ENCODE data around the gene PTPRK.
"Not testable (repeated sequence)": the region's sequence is repeated elsewhere in the genome, so short reads cannot be mapped to it uniquely, and the experiment has no call there.

PTPRK gene

DNA sequence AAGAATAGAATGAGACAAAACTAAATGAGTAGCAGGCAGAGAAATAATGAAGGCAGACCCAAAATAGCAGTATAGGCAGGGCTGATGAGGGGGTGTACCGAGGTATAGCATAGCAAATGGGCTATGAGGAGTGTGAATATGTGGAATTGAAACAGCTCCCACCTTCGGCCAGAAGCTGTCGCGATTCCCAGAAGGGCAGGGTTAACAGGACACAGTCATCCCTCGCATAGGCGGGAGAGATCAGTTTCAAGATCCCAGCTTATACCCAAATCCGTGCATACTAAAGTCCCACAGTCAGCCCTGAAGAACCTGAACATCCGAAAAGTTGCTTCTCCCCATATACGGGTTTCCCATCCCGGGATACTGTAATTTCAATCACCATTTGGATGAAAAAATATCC, 82.7 kb downstream of the PTPRK start:
- Histone ChIP-seq H3K27me3 (ENCODE audit: control insufficient read depth in 3 of 3, insufficient read depth in 3 of 3, low read depth in 1 of 3, low read length in 3 of 3) (no peaks in the 10 kb centered on the region), H3K23ac (ENCODE audit: low read depth, low read length, poor library complexity) (no peak overlapping the region), H3K27ac (replicated peaks; ENCODE audit: low read length) (no peak overlapping the region), H3K14ac (ENCODE audit: low read length) (no peak overlapping the region), H3K36me3 (replicated peaks in 1 of 2; ENCODE audit: control insufficient read depth in 2 of 2, insufficient read depth in 2 of 2, low read length in 2 of 2) (no peaks in the 10 kb centered on the region), H4K8ac (ENCODE audit: low read depth, low read length) (no peak overlapping the region), H3K9me3 (replicated peaks in 1 of 2; ENCODE audit: control insufficient read depth in 2 of 2, insufficient read depth in 1 of 2, low read depth in 1 of 2, low read length in 2 of 2) (no peaks in the 10 kb centered on the region), H2BK5ac (ENCODE audit: low read length) (no peak overlapping the region), H2AFZ (ENCODE audit: low read length) (no peak overlapping the region), H3K4me3 (ENCODE audit: low read length in 2 of 2) (no peak overlapping the region), H3K4me1 (ENCODE audit: control insufficient read depth in 2 of 2, insufficient read depth in 1 of 2, low read depth in 1 of 2, low read length in 2 of 2) (peaks cover 0 to 2% of the 10 kb centered on the region in 2 donors), H2BK12ac (ENCODE audit: low read length) (no peak overlapping the region), H3K9ac (ENCODE audit: low read depth, low read length, poor library complexity) (no peak overlapping the region), H4K91ac (ENCODE audit: low read depth, low read length, poor library complexity) (no peak overlapping the region), H2AK5ac (ENCODE audit: low read depth, low read length) (no peak overlapping the region), H2BK15ac (ENCODE audit: low read length) (no peak overlapping the region), H3K79me1 (ENCODE audit: low read depth, low read length) (no peaks in the 10 kb centered on the region), H3K4ac (ENCODE audit: low read length) (no peak overlapping the region), H2BK120ac (ENCODE audit: low read depth, low read length) (no peak overlapping the region), H3K4me2 (ENCODE audit: insufficient read depth, low read length, poor library complexity, severe bottlenecking) (no peak overlapping the region), H3K18ac (ENCODE audit: low read length) (no peak overlapping the region)
- DNase-seq (ENCODE audit: low spot score): no peak
- no CpG with 5 or more reads among the region's 10 CpGs for whole genome bisulfite sequencing, 2 donors (ENCODE audit: extremely low coverage in 2 of 2, insufficient read length in 2 of 2, insufficient replicate concordance in 1 of 2)

- not testable (repeated sequence) for H3K4me1 ChIP-seq (ENCODE audit: control insufficient read depth in 2 of 2, insufficient read depth in 1 of 2, low read depth in 1 of 2, low read length in 2 of 2); H2BK12ac ChIP-seq (ENCODE audit: low read length); H3K36me3 ChIP-seq (replicated peaks in 1 of 2; ENCODE audit: control insufficient read depth in 2 of 2, insufficient read depth in 2 of 2, low read length in 2 of 2); H2BK120ac ChIP-seq (ENCODE audit: low read depth, low read length); H3K23ac ChIP-seq (ENCODE audit: low read depth, low read length, poor library complexity); H3K79me1 ChIP-seq (ENCODE audit: low read depth, low read length); H3K4ac ChIP-seq (ENCODE audit: low read length); H3K9me3 ChIP-seq (replicated peaks in 1 of 2; ENCODE audit: control insufficient read depth in 2 of 2, insufficient read depth in 1 of 2, low read depth in 1 of 2, low read length in 2 of 2); H3K4me2 ChIP-seq (ENCODE audit: insufficient read depth, low read length, poor library complexity, severe bottlenecking); H3K14ac ChIP-seq (ENCODE audit: low read length); H3K18ac ChIP-seq (ENCODE audit: low read length); H3K27me3 ChIP-seq (ENCODE audit: control insufficient read depth in 3 of 3, insufficient read depth in 3 of 3, low read depth in 1 of 3, low read length in 3 of 3); H3K9ac ChIP-seq (ENCODE audit: low read depth, low read length, poor library complexity); H3K27ac ChIP-seq (replicated peaks; ENCODE audit: low read length); H2AFZ ChIP-seq (ENCODE audit: low read length); H4K8ac ChIP-seq (ENCODE audit: low read depth, low read length); H4K91ac ChIP-seq (ENCODE audit: low read depth, low read length, poor library complexity); H3K4me3 ChIP-seq (ENCODE audit: low read length in 2 of 2); H2BK15ac ChIP-seq (ENCODE audit: low read length); DNase-seq (ENCODE audit: low spot score); H2BK5ac ChIP-seq (ENCODE audit: low read length); H2AK5ac ChIP-seq (ENCODE audit: low read depth, low read length)
- no CpG with 5 or more reads among the region's 1 CpG for WGBS, 2 donors (ENCODE audit: extremely low coverage in 2 of 2, insufficient read length in 2 of 2, insufficient replicate concordance in 1 of 2)
Observed at GRCh38 chr6:128434752-128435151, 85.6 kb downstream of the PTPRK start.

DNA sequence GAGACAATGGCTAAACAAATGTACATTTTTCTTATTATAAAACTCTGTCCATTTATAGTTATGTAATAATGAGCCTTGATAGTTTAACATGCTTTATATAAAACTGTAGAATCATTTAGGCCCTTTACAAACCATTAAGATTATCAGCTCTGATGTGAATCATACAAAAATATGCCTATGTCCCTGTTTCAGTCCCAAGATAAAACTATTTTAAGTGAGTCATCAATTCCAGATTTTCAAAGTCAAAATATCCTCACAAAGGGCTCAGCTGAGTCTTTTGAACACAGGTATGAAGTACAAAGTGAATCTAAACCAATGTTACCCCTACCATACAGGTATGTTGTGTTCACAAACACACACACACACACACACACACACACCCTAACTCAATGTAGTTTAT, 88.0 kb downstream of the PTPRK start:
- no peak for DNase-seq (ENCODE audit: low spot score)
- Histone ChIP-seq H3K14ac (ENCODE audit: low read length) (no peak overlapping the region), H2BK15ac (ENCODE audit: low read length) (no peak overlapping the region), H4K8ac (ENCODE audit: low read depth, low read length) (no peak overlapping the region), H3K23ac (ENCODE audit: low read depth, low read length, poor library complexity) (no peak overlapping the region), H3K9ac (ENCODE audit: low read depth, low read length, poor library complexity) (no peak overlapping the region), H3K9me3 (replicated peaks in 1 of 2; ENCODE audit: control insufficient read depth in 2 of 2, insufficient read depth in 1 of 2, low read depth in 1 of 2, low read length in 2 of 2) (peaks cover 0 to 1% of the 10 kb centered on the region in 2 donors), H3K36me3 (replicated peaks in 1 of 2; ENCODE audit: control insufficient read depth in 2 of 2, insufficient read depth in 2 of 2, low read length in 2 of 2) (no peaks in the 10 kb centered on the region), H3K79me1 (ENCODE audit: low read depth, low read length) (peaks cover 1% of the 10 kb centered on the region), H3K4ac (ENCODE audit: low read length) (no peak overlapping the region), H3K4me3 (ENCODE audit: low read length in 2 of 2) (no peak overlapping the region), H2AFZ (ENCODE audit: low read length) (no peak overlapping the region), H3K4me1 (ENCODE audit: control insufficient read depth in 2 of 2, insufficient read depth in 1 of 2, low read depth in 1 of 2, low read length in 2 of 2) (no peaks in the 10 kb centered on the region), H2AK5ac (ENCODE audit: low read depth, low read length) (no peak overlapping the region), H3K27ac (replicated peaks; ENCODE audit: low read length) (no peak overlapping the region), H4K91ac (ENCODE audit: low read depth, low read length, poor library complexity) (no peak overlapping the region), H2BK12ac (ENCODE audit: low read length) (no peak overlapping the region), H3K4me2 (ENCODE audit: insufficient read depth, low read length, poor library complexity, severe bottlenecking) (no peak overlapping the region), H3K27me3 (ENCODE audit: control insufficient read depth in 3 of 3, insufficient read depth in 3 of 3, low read depth in 1 of 3, low read length in 3 of 3) (no peaks in the 10 kb centered on the region), H2BK5ac (ENCODE audit: low read length) (no peak overlapping the region), H3K18ac (ENCODE audit: low read length) (no peak overlapping the region), H2BK120ac (ENCODE audit: low read depth, low read length) (no peak overlapping the region)

DNA sequence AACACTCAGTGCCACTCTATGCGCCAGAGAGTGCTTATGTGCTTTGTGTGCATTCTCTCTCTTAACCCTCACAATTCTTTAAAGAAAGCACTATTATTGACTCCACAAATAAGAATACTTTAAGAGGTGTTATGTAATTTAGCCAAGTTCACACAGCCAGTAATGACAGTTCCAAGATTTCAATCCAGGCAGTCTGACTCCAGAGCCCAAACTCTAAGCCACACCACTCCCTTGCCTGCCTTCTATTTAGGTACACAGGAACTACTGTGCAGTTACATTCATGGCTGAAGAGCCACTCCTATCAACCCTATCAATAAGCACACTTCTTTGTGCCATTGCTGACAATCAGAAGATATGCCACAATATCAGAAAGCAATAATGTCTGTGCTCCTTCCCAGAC, 93.3 kb downstream of the PTPRK start:
- H2BK15ac ChIP-seq (ENCODE audit: low read length): no peak overlapping the region
- no peak overlapping the region for H2AK5ac ChIP-seq (ENCODE audit: low read depth, low read length)
- H2BK120ac ChIP-seq (ENCODE audit: low read depth, low read length): no peak overlapping the region
- H3K27ac ChIP-seq (replicated peaks; ENCODE audit: low read length): no peak overlapping the region
- DNase-seq (ENCODE audit: low spot score): no peak
- H3K36me3 ChIP-seq (replicated peaks in 1 of 2; ENCODE audit: control insufficient read depth in 2 of 2, insufficient read depth in 2 of 2, low read length in 2 of 2): no peaks in the 10 kb centered on the region
- no peak overlapping the region for H3K4me3 ChIP-seq (ENCODE audit: low read length in 2 of 2)
- H3K27me3 ChIP-seq (ENCODE audit: control insufficient read depth in 3 of 3, insufficient read depth in 3 of 3, low read depth in 1 of 3, low read length in 3 of 3): no peaks in the 10 kb centered on the region
- no peak overlapping the region for H3K14ac ChIP-seq (ENCODE audit: low read length)
- H3K4me2 ChIP-seq (ENCODE audit: insufficient read depth, low read length, poor library complexity, severe bottlenecking): no peak overlapping the region
- no peak overlapping the region for H4K8ac ChIP-seq (ENCODE audit: low read depth, low read length)
- peaks cover 0 to 3% of the 10 kb centered on the region in 2 donors for H3K4me1 ChIP-seq (ENCODE audit: control insufficient read depth in 2 of 2, insufficient read depth in 1 of 2, low read depth in 1 of 2, low read length in 2 of 2)
- no peak overlapping the region for H3K18ac ChIP-seq (ENCODE audit: low read length)
- no CpG with 5 or more reads among the region's 1 CpG for WGBS, 2 donors (ENCODE audit: extremely low coverage in 2 of 2, insufficient read length in 2 of 2, insufficient replicate concordance in 1 of 2)
- H2BK12ac ChIP-seq (ENCODE audit: low read length): no peak overlapping the region
- no peak overlapping the region for H2AFZ ChIP-seq (ENCODE audit: low read length)
- H3K79me1 ChIP-seq (ENCODE audit: low read depth, low read length): peaks cover 3% of the 10 kb centered on the region
- no peak overlapping the region for H2BK5ac ChIP-seq (ENCODE audit: low read length)
- H3K9ac ChIP-seq (ENCODE audit: low read depth, low read length, poor library complexity): no peak overlapping the region
- peaks cover 0 to 1% of the 10 kb centered on the region in 2 donors for H3K9me3 ChIP-seq (replicated peaks in 1 of 2; ENCODE audit: control insufficient read depth in 2 of 2, insufficient read depth in 1 of 2, low read depth in 1 of 2, low read length in 2 of 2)
- no peak overlapping the region for H3K4ac ChIP-seq (ENCODE audit: low read length)
- no peak overlapping the region for H3K23ac ChIP-seq (ENCODE audit: low read depth, low read length, poor library complexity)
- H4K91ac ChIP-seq (ENCODE audit: low read depth, low read length, poor library complexity): no peak overlapping the region
